A549 (cell line): ENCODE measurements around the gene DGAT2. TPM values are rescaled to one million over a fixed set of nuclear protein-coding genes. Genes with fewer than 3 reads are reported as not detected.

Experiments used
- ATAC-seq, 2 experiments: fragments of 200-7000 bp in 1 of 2; fragments of >200 bp in 1 of 2; cut with Nextera tagmentation in 1 of 2; cut with Tn5 transposase in 1 of 2; 3 replicates each; pipeline versions ENCODE4 v1.8.0 to v1.9.1; 2018 to 2020; ENCODE audit warnings: mild to moderate bottlenecking in 1 of 2, moderate library complexity in 1 of 2
- CTCF ChIA-PET: fragments of 300-600 bp; sonication (Branson Sonifier 250); formaldehyde crosslinking; extraction: SDS; loops from one replicate; lab custom pipeline; 2021; ENCODE audit warnings: antibody characterized with exemption, inconsistent platforms; lab: Yijun Ruan, JAX
- POLR2A ChIA-PET: fragments of 350-600 bp; formaldehyde crosslinking; extraction: SDS; loops from one replicate; lab custom pipeline; 2021; ENCODE audit warnings: antibody characterized with exemption, inconsistent platforms; lab: Yijun Ruan, JAX
- DNase-seq, 2 experiments: peaks; one replicate each; pipeline versions ENCODE4 v3.0.0 to v3.0.0-alpha.2; 2011 to 2016; ENCODE audit warnings: low read depth in 1 of 2, low spot score in 1 of 2
- FAIRE-seq: peaks from 2 replicates; lab custom pipeline; 2011; peaks lifted over from hg19 to GRCh38; lab: Jason Lieb, UNC
- H3K27ac ChIP-seq, 2 experiments: fragments of >200 bp; sonication (Bioruptor Twin); formaldehyde crosslinking; 3 replicates each; pipeline ENCODE4 v1.5.1; 2016 to 2017
- H3K4me1 ChIP-seq: fragments of >200 bp; sonication (Bioruptor Twin); formaldehyde crosslinking; 3 replicates; pipeline ENCODE4 v1.6.1; 2016
- H3K4me2 ChIP-seq: fragments of >200 bp; sonication (Bioruptor Twin); formaldehyde crosslinking; 3 replicates; pipeline ENCODE4 v1.6.1; 2016
- H3K4me3 ChIP-seq: fragments of >200 bp; sonication (Bioruptor Twin); formaldehyde crosslinking; 3 replicates; pipeline ENCODE4 v1.5.1; 2016
- H3K9me3 ChIP-seq: fragments of >200 bp; sonication (Bioruptor Twin); formaldehyde crosslinking; 3 replicates; pipeline ENCODE4 v1.6.1; 2016
- CBX2 ChIP-seq: fragments of 200-600 bp; sonication (generic); IDR thresholded peaks from 2 replicates; pipeline ENCODE4 v1.6.1; 2016; ENCODE audit warnings: low read depth, mild to moderate bottlenecking, borderline replicate concordance
- CBX8 ChIP-seq: fragments of 200-600 bp; sonication (generic); IDR thresholded peaks from 2 replicates; pipeline ENCODE4 v1.6.1; 2016
- EHF ChIP-seq: fragments of 250-450 bp; sonication (Bioruptor Pico); IDR thresholded peaks from 2 replicates; pipeline ENCODE4 v1.5.0; 2020; ENCODE audit warnings: mild to moderate bottlenecking
- EHMT2 ChIP-seq: fragments of 200-600 bp; sonication (generic); IDR thresholded peaks from 2 replicates; pipeline ENCODE4 v1.6.1; 2016; ENCODE audit warnings: antibody characterized with exemption, low read depth, mild to moderate bottlenecking, moderate library complexity
- ESRRA ChIP-seq: fragments of 150-350 bp; IDR thresholded peaks from 2 replicates; pipeline ENCODE4 v1.6.1; 2014; ENCODE audit warnings: mild to moderate bottlenecking, low read length, borderline replicate concordance
- FOSB ChIP-seq: fragments of 250-450 bp; sonication (Bioruptor Pico); IDR thresholded peaks from 2 replicates; pipeline ENCODE4 v1.5.0; 2020; ENCODE audit warnings: mild to moderate bottlenecking, moderate library complexity
- HDAC2 ChIP-seq: fragments of 200-600 bp; sonication (generic); IDR thresholded peaks from 2 replicates; pipeline ENCODE4 v1.6.1; 2016
- HOXB13 ChIP-seq: fragments of 250-450 bp; sonication (Bioruptor Pico); IDR thresholded peaks from 2 replicates; pipeline ENCODE4 v1.5.0; 2020; ENCODE audit warnings: low read depth, mild to moderate bottlenecking, moderate library complexity
- HOXB5 ChIP-seq: fragments of 250-450 bp; sonication (Bioruptor Pico); IDR thresholded peaks from 2 replicates; pipeline ENCODE4 v1.5.0; 2020; ENCODE audit warnings: mild to moderate bottlenecking, moderate library complexity
- KDM5A ChIP-seq: fragments of 200-600 bp; sonication (generic); IDR thresholded peaks from 2 replicates; pipeline ENCODE4 v1.6.1; 2016; ENCODE audit warnings: antibody characterized with exemption, mild to moderate bottlenecking
- MAFK ChIP-seq: fragments of 450-650 bp; IDR thresholded peaks from 2 replicates; pipeline ENCODE4 v1.6.1; 2014; ENCODE audit not compliant: partially characterized antibody
- NPAS2 ChIP-seq: fragments of 250-450 bp; sonication (Bioruptor Pico); IDR thresholded peaks from 2 replicates; pipeline ENCODE4 v1.8.0; 2022; ENCODE audit warnings: mild to moderate bottlenecking, moderate library complexity, borderline replicate concordance
- PHF8 ChIP-seq: fragments of 200-600 bp; sonication (generic); IDR thresholded peaks from 2 replicates; pipeline ENCODE4 v1.6.1; 2016; ENCODE audit warnings: low read depth, mild to moderate bottlenecking, antibody characterized with exemption, moderate library complexity, borderline replicate concordance
- POLR2AphosphoS2 ChIP-seq: conservative IDR thresholded peaks from 2 replicates; pipeline ENCODE4 v1.6.1; 2012; ENCODE audit warnings: low read length, improper control_type of control experiment, inconsistent platforms
- RAD21 ChIP-seq, 2 experiments: fragments of >200 bp in 1 of 2; sonication (Bioruptor Twin) in 1 of 2; formaldehyde crosslinking in 1 of 2; IDR thresholded peaks in 1 of 2; conservative IDR thresholded peaks in 1 of 2; 2 replicates in 1 of 2; 3 replicates in 1 of 2; pipeline ENCODE4 v1.6.1; 2012 to 2018; ENCODE audit warnings: inconsistent platforms in 1 of 2
- RCOR1 ChIP-seq: fragments of 150-350 bp; IDR thresholded peaks from 2 replicates; pipeline ENCODE4 v1.6.1; 2014; ENCODE audit warnings: antibody characterized with exemption, low read length, low read depth
- RNF2 ChIP-seq: fragments of 200-600 bp; sonication (generic); IDR thresholded peaks from 2 replicates; pipeline ENCODE4 v1.6.1; 2016; ENCODE audit warnings: low read depth, mild to moderate bottlenecking, antibody characterized with exemption, moderate library complexity, borderline replicate concordance
- SMC3 ChIP-seq: fragments of >200 bp; sonication (Bioruptor Twin); formaldehyde crosslinking; IDR thresholded peaks from 3 replicates; pipeline ENCODE4 v1.6.1; 2018; ENCODE audit warnings: inconsistent platforms
- TP53 ChIP-seq: fragments of 250-450 bp; sonication (Bioruptor Pico); IDR thresholded peaks from 2 replicates; pipeline ENCODE4 v1.5.0; 2021; ENCODE audit warnings: mild to moderate bottlenecking, moderate library complexity
- ZNF302 ChIP-seq: fragments of 250-450 bp; sonication (Bioruptor Pico); IDR thresholded peaks from 2 replicates; pipeline ENCODE4 v1.9.0; 2021; ENCODE audit warnings: inconsistent platforms, mild to moderate bottlenecking, moderate library complexity
- WGBS: methylation state at CpG from one replicate; pipeline ENCODE4 v1.1.6; 2017; ENCODE audit errors: missing lambda C conversion rate; 5-methylcytosine and 5-hydroxymethylcytosine counted together
- polyA plus RNA-seq, 4 experiments: library from polyadenylated mRNA; depleted of rRNA in 3 of 4; stranded (reverse); fragments of >200 nt; fragmentation: RNase III in 1 of 4; extraction: RNeasy Plus Mini Kit Qiagen cat#74134 plus additional on column Dnase treatment in 1 of 4; gene quantifications; 2 replicates in 3 of 4; 3 replicates in 1 of 4; pipeline ENCODE4 v1.2.3, GENCODE V29; 2011 to 2017
- TF ChIP-seq, protein P1 (sequence below): fragments of 250-450 bp; sonication (Bioruptor Pico); IDR thresholded peaks from 2 replicates; pipeline ENCODE4 v1.5.0; 2021; ENCODE audit warnings: mild to moderate bottlenecking, moderate library complexity, borderline replicate concordance
- TF ChIP-seq, protein P2 (sequence below): IDR thresholded peaks from 2 replicates; pipeline ENCODE4 v1.6.1; 2012; ENCODE audit warnings: low read depth, borderline replicate concordance
- TF ChIP-seq, protein P3 (sequence below): fragments of >200 bp; sonication (Bioruptor Twin); formaldehyde crosslinking; IDR thresholded peaks from 3 replicates; pipeline ENCODE4 v1.6.1; 2016

DGAT2 gene
- polyA plus RNA-seq, 2 of the 4 experiments (the other 2 are of a cell fraction) = 1.6 to 1.9 TPM

DNA sequence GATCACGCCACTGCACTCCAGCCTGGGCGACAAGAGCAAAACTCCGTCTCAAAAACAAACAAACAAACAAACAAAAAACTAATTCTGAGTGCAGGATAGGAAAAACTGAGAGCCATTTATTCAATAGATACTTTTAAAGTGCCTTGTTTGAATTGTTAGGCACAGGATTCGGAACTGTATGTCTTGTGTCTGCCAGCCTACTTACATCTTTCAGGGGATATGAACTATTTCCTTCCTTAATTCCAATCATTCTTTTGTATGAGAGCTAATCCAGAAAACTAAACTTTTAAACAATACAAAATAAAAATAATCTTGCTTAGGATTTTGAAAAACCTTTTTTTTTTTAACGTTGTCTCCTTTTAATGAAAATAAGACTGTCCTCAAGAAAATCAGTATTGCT is 59.0 kb downstream of the DGAT2 start:
- ATAC-seq = no peak
- 84% methylated on average over 5 of the region's 5 CpGs for WGBS
- no peaks in the 10 kb centered on the region for H3K9me3 ChIP-seq
- FAIRE-seq = no peak
- H3K4me1 ChIP-seq = peaks cover 7% of the 10 kb centered on the region; the same call in 2 of the 3 replicates
- ChIA-PET POLR2A (no interaction called here), CTCF (interaction anchor here (0.6 to 2.6 kb wide), 6 partner anchors 11 to 259 kb away, joined by 3 to 13 read pairs (median 3); no protein-coding TSS in a partner anchor)
- no peak overlapping the region for H3K4me3 ChIP-seq
- no peak for TF ChIP-seq CBX8
- TF ChIP-seq EHF (CRISPR knock-in tag) = no peak
- TF ChIP-seq, protein P1, sequence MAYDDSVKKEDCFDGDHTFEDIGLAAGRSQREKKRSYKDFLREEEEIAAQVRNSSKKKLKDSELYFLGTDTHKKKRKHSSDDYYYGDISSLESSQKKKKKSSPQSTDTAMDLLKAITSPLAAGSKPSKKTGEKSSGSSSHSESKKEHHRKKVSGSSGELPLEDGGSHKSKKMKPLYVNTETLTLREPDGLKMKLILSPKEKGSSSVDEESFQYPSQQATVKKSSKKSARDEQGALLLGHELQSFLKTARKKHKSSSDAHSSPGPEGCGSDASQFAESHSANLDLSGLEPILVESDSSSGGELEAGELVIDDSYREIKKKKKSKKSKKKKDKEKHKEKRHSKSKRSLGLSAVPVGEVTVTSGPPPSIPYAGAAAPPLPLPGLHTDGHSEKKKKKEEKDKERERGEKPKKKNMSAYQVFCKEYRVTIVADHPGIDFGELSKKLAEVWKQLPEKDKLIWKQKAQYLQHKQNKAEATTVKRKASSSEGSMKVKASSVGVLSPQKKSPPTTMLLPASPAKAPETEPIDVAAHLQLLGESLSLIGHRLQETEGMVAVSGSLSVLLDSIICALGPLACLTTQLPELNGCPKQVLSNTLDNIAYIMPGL = no peak
- TF ChIP-seq MAFK = no peak
- no peak for TF ChIP-seq ZNF302 (CRISPR knock-in tag)
- TF ChIP-seq KDM5A = no peak
- no peak for TF ChIP-seq RNF2
- no peak for TF ChIP-seq TP53
- TF ChIP-seq RCOR1 = no peak
- TF ChIP-seq RAD21 (conservative IDR thresholded peaks at IDR 0.05 in 1 of 2, IDR thresholded peaks at IDR 0.05 in 1 of 2) = no peak
- no peak for TF ChIP-seq PHF8
- TF ChIP-seq HOXB5 = no peak
- no peak for TF ChIP-seq EHMT2
- no peak for TF ChIP-seq HOXB13 (CRISPR knock-in tag)
- H3K27ac ChIP-seq = no peak overlapping the region
- no peak overlapping the region for H3K4me2 ChIP-seq
- no peak for DNase-seq

DNA sequence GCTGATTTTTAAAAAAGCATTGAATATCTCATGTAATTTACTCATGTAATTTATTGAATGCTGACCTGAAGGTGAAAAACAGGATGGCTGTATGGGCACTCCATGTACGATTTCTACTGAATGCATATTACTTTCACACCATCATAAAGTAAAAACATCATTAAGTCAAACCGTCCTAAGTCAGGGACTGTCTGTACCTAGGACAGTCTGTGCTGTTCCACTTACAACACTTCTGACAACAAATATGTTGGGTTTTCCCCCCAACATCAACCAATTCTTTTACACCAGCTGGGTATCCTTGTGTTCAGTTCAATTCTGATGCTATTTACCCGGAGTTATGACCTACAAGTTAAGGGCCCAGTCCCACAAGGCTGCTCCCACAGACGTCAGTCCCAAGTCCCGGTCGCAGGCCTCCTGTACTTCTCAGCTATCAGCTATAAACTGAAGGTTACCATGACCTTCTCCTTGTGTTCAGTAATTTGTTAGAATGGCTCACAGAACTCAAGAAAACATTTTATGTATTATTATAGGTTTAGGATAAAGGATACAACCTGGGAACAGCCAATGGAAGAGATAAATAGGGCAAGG is 63.4 kb downstream of the DGAT2 start:
- Histone ChIP-seq H3K4me3 (no peak overlapping the region), H3K4me1 (no peaks in the 10 kb centered on the region), H3K4me2 (no peak overlapping the region), H3K27ac (no peak overlapping the region), H3K9me3 (no peaks in the 10 kb centered on the region)
- ChIA-PET POLR2A (no interaction called here), CTCF (interaction anchor here (0.8 to 2.4 kb wide), 7 partner anchors 9 to 109 kb away, joined by 3 to 7 read pairs (median 3); no protein-coding TSS in a partner anchor)
- ATAC-seq = no peak
- WGBS = 88% methylated on average over 6 of the region's 6 CpGs
- no peak for FAIRE-seq
- no peak for TF ChIP-seq PHF8
- TF ChIP-seq, protein P2, sequence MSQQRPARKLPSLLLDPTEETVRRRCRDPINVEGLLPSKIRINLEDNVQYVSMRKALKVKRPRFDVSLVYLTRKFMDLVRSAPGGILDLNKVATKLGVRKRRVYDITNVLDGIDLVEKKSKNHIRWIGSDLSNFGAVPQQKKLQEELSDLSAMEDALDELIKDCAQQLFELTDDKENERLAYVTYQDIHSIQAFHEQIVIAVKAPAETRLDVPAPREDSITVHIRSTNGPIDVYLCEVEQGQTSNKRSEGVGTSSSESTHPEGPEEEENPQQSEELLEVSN = no peak
- TF ChIP-seq, protein P3, sequence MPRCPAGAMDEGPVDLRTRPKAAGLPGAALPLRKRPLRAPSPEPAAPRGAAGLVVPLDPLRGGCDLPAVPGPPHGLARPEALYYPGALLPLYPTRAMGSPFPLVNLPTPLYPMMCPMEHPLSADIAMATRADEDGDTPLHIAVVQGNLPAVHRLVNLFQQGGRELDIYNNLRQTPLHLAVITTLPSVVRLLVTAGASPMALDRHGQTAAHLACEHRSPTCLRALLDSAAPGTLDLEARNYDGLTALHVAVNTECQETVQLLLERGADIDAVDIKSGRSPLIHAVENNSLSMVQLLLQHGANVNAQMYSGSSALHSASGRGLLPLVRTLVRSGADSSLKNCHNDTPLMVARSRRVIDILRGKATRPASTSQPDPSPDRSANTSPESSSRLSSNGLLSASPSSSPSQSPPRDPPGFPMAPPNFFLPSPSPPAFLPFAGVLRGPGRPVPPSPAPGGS = no peak
- TF ChIP-seq FOSB (CRISPR knock-in tag) = no peak
- no peak for TF ChIP-seq POLR2AphosphoS2
- TF ChIP-seq SMC3 = no peak
- DNase-seq = no peak

DNA sequence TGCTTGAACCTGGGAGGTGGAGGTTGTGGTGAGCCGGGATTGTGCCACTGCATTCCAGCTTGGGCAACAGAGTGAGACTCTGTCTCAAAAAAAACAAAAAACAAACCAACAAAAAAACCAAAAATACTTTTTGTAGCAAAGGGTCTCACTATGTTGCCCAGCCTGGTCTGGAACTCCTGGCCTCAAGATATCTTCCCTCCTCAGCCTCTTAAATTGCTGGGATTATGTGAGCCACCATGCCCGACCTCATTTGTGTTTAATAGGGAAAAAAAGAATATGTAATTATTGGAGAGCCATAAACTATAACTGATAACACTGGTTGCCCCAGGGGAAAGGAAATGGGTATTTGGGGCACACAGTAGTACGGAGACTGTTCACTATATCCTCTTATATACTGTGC is 66.2 kb downstream of the DGAT2 start:
- FAIRE-seq = no peak
- no peak for ATAC-seq
- TF ChIP-seq ESRRA (no peak), CBX2 (no peak), RAD21 (conservative IDR thresholded peaks at IDR 0.05 in 1 of 2, IDR thresholded peaks at IDR 0.05 in 1 of 2) (no peak), SMC3 (no peak), HDAC2 (no peak), PHF8 (no peak), NPAS2 (CRISPR knock-in tag) (no peak)
- ChIA-PET CTCF (interaction anchor here (1.0 to 2.6 kb wide), 2 partner anchors 32 to 33 kb away, joined by 3 to 9 read pairs; no protein-coding TSS in a partner anchor), POLR2A (no interaction called here)
- Histone ChIP-seq H3K27ac (no peak overlapping the region), H3K9me3 (no peaks in the 10 kb centered on the region), H3K4me3 (no peak overlapping the region), H3K4me2 (no peak overlapping the region), H3K4me1 (no peaks in the 10 kb centered on the region)
- DNase-seq = no peak
- WGBS = 67% methylated on average over 3 of the region's 3 CpGs
